K562 (cell line): ENCODE measurements around the gene MYO7A. TPM values are rescaled to one million over a fixed set of nuclear protein-coding genes. Genes with fewer than 3 reads are reported as not detected.
A peak's percentile ranks its signal among the peaks of the same experiment; 100 is the strongest.

Experiments used
- ATAC-seq: fragments of 200-7000 bp; cut with Tn5 transposase; 3 replicates; pipeline ENCODE4 v1.9.1; 2020; ENCODE audit warnings: moderate library complexity
- BruUV-seq: library from RNA; stranded (reverse); fragments of 400-500 nt; replicated peaks from 2 replicates; lab custom pipeline; 2021; lab: Mats Ljungman, UMichigan
- CTCF ChIA-PET: fragments of 300-600 bp; formaldehyde crosslinking; extraction: SDS; loops from one replicate; lab custom pipeline; 2021; ENCODE audit warnings: low intra/inter-chr PET ratio; lab: Yijun Ruan, JAX
- POLR2A ChIA-PET: fragments of 300-600, 350-650 bp; sonication (Branson Sonifier 250); formaldehyde crosslinking; extraction: SDS; loops from one replicate; lab custom pipeline; 2021; ENCODE audit warnings: antibody characterized with exemption, inconsistent platforms; lab: Yijun Ruan, JAX
- DNase-seq, 4 experiments: peaks; one replicate each; pipeline versions ENCODE4 v3.0.0 to v3.0.0-alpha.2; 2011 to 2018; ENCODE audit warnings: low spot score in 3 of 4, mixed read lengths in 3 of 4; ENCODE audit errors: extremely low read depth in 1 of 4
- FAIRE-seq: peaks from 2 replicates; lab custom pipeline; 2011; peaks lifted over from hg19 to GRCh38; lab: Jason Lieb, UNC
- H2AFZ ChIP-seq: 2 replicates; pipeline ENCODE4 v1.6.0; 2011; ENCODE audit warnings: low read depth, low read length, control low read depth, inconsistent platforms
- H3K27ac ChIP-seq: fragments of 200-600 bp; 3 replicates; pipeline ENCODE4 v1.8.0; 2011; ENCODE audit warnings: low read depth, mild to moderate bottlenecking, control low read depth, inconsistent platforms, low read length, moderate library complexity, mixed read lengths; ENCODE audit errors: extremely low read depth
- H3K27me3 ChIP-seq, 2 experiments: fragments of 300-600 bp in 1 of 2; 2 replicates in 1 of 2; 3 replicates in 1 of 2; pipeline versions ENCODE4 v1.6.0 to v1.8.0; 2011; ENCODE audit warnings: inconsistent platforms in 2 of 2, low read length in 2 of 2, mild to moderate bottlenecking in 1 of 2, mixed read lengths in 1 of 2, moderate library complexity in 1 of 2; ENCODE audit not compliant: control insufficient read depth in 2 of 2, insufficient read depth in 2 of 2
- H3K36me3 ChIP-seq: fragments of 300-600 bp; 3 replicates; pipeline ENCODE4 v1.8.0; 2011; ENCODE audit warnings: mild to moderate bottlenecking, low read length, inconsistent platforms; ENCODE audit not compliant: control insufficient read depth, insufficient read depth
- H3K4me1 ChIP-seq, 2 experiments: fragments of 200-600 bp in 1 of 2; replicated peaks in 1 of 2; 2 replicates in 1 of 2; 3 replicates in 1 of 2; pipeline versions ENCODE4 v1.5.1 to v1.8.0; 2011; ENCODE audit warnings: inconsistent platforms in 2 of 2, low read length in 2 of 2, mild to moderate bottlenecking in 1 of 2, mixed read lengths in 1 of 2, moderate library complexity in 1 of 2; ENCODE audit not compliant: control insufficient read depth in 2 of 2, insufficient read depth in 2 of 2
- H3K4me2 ChIP-seq: 2 replicates; pipeline ENCODE4 v1.6.1; 2011; ENCODE audit warnings: low read length, control low read depth, inconsistent platforms, mixed read lengths; ENCODE audit not compliant: insufficient read depth
- H3K4me3 ChIP-seq: fragments of 200-600 bp; sonication (generic), shearing (Covaris generic); 2 replicates; pipeline ENCODE4 v1.5.1; 2016; ENCODE audit warnings: control low read depth, inconsistent platforms
- H3K79me2 ChIP-seq: fragments of 200-600 bp; 3 replicates; pipeline ENCODE4 v1.8.0; 2011; ENCODE audit warnings: low read length, inconsistent platforms; ENCODE audit not compliant: control insufficient read depth, insufficient read depth
- H3K9ac ChIP-seq, 2 experiments: 2 replicates each; pipeline versions ENCODE4 v1.6.0 to v1.6.1; 2011; ENCODE audit warnings: low read depth in 2 of 2, low read length in 2 of 2, control low read depth in 1 of 2, inconsistent platforms in 1 of 2, mild to moderate bottlenecking in 1 of 2, mixed read lengths in 1 of 2; ENCODE audit not compliant: insufficient read depth in 1 of 2
- H3K9me1 ChIP-seq: one replicate; pipeline ENCODE4 v1.6.0; 2011; ENCODE audit warnings: inconsistent platforms, mild to moderate bottlenecking, low read length, moderate library complexity; ENCODE audit not compliant: control insufficient read depth, insufficient read depth
- H3K9me3 ChIP-seq: replicated peaks from 2 replicates; pipeline ENCODE4 v1.5.1; 2011; ENCODE audit warnings: low read depth, low read length, inconsistent platforms; ENCODE audit not compliant: control insufficient read depth, insufficient read depth
- H4K20me1 ChIP-seq: replicated peaks from 2 replicates; pipeline ENCODE4 v1.6.1; 2011; ENCODE audit warnings: low read length, inconsistent platforms, mixed read lengths; ENCODE audit not compliant: control insufficient read depth, insufficient read depth
- BDP1 ChIP-seq: IDR thresholded peaks from 3 replicates; pipeline ENCODE4 v1.6.1; 2011; ENCODE audit not compliant: insufficient read length, insufficient read depth
- CBFA2T3 ChIP-seq: fragments of 450-650 bp; IDR thresholded peaks from 2 replicates; pipeline ENCODE4 v1.6.1; 2017
- KDM5B ChIP-seq: fragments of 200-600 bp; sonication (generic); IDR thresholded peaks from 2 replicates; pipeline ENCODE4 v1.6.1; 2012; ENCODE audit warnings: low read depth, mild to moderate bottlenecking, moderate library complexity, low read length, control low read depth, inconsistent platforms; ENCODE audit not compliant: insufficient replicate concordance
- KLF10 ChIP-seq: fragments of 250-450 bp; sonication (Bioruptor Pico); IDR thresholded peaks from 2 replicates; pipeline ENCODE4 v1.6.1; 2021; ENCODE audit warnings: matching md5 sums
- PHF8 ChIP-seq: fragments of 200-600 bp; sonication (generic); IDR thresholded peaks from 2 replicates; pipeline ENCODE4 v1.6.1; 2012; ENCODE audit warnings: mixed run types, mild to moderate bottlenecking, inconsistent platforms, low read length, moderate library complexity, borderline replicate concordance
- RCOR1 ChIP-seq, 2 experiments: IDR thresholded peaks; 2 replicates each; pipeline ENCODE4 v1.6.1; 2012; ENCODE audit warnings: low read depth in 2 of 2, low read length in 2 of 2, borderline replicate concordance in 1 of 2, improper control_type of control experiment in 1 of 2
- ZC3H4 ChIP-seq: sonication (generic); formaldehyde crosslinking; IDR thresholded peaks from 2 replicates; pipeline ENCODE4 v1.9.0; 2021; ENCODE audit warnings: missing genetic modification reagents, borderline replicate concordance
- ZNF212 ChIP-seq: fragments of 450-650 bp; formaldehyde crosslinking; IDR thresholded peaks from 2 replicates; pipeline ENCODE4 v1.4.0; 2020; ENCODE audit warnings: mild to moderate bottlenecking
- ZNF274 ChIP-seq: IDR thresholded peaks from 2 replicates; pipeline ENCODE4 v1.6.1; 2011; ENCODE audit warnings: low read depth, mild to moderate bottlenecking, low read length, moderate library complexity, borderline replicate concordance
- ZNF408 ChIP-seq: fragments of 250-450 bp; sonication (Bioruptor Pico); IDR thresholded peaks from 2 replicates; pipeline ENCODE4 v1.4.0; 2020; ENCODE audit warnings: low read depth, mild to moderate bottlenecking, moderate library complexity
- WGBS: fragments of 100-300 bp; shearing (Covaris generic); methylation state at CpG from one replicate; pipeline ENCODE4 v1.1.6; 2016; ENCODE audit warnings: low coverage, mixed read lengths; ENCODE audit not compliant: insufficient coverage; ENCODE audit errors: missing lambda C conversion rate; 5-methylcytosine and 5-hydroxymethylcytosine counted together
- in situ Hi-C: fragments of 300-500 bp; cut with MboI; formaldehyde crosslinking; loops from 4 replicates; pipeline ENCODE4 v1.15.0; 2018; ENCODE audit warnings: inconsistent platforms, mixed read lengths
- intact Hi-C: fragments of 100-400 bp; cut with micrococcal nuclease; formaldehyde crosslinking; loops from 2 replicates; pipeline ENCODE4 v1.14.2; 2022
- polyA plus RNA-seq, 8 experiments: library from polyadenylated mRNA; depleted of rRNA in 4 of 8; stranded (reverse) in 5 of 8; unstranded in 3 of 8; fragments of >200 nt; fragmentation: Nextera tagmentation in 2 of 8; fragmentation: Illumina TruSeq in 1 of 8; extraction: Ambion mirVana in 2 of 8; extraction: Trizol in 1 of 8; gene quantifications; 2 replicates each; pipeline versions ENCODE4 v1.2.1 to v1.2.3, GENCODE V29; 2011 to 2014; ENCODE audit warnings: inconsistent platforms in 1 of 8, missing spikeins in 1 of 8
- total RNA-seq, 7 experiments: library from RNA; depleted of rRNA in 6 of 7; stranded (reverse); fragments of >200 nt in 6 of 7; fragmentation: Illumina TruSeq in 2 of 7; extraction: Trizol in 2 of 7; gene quantifications; 2 replicates each; pipeline versions ENCODE4 v1.2.1 to v1.2.3, GENCODE V29; 2011 to 2021; ENCODE audit warnings: low replicate concordance in 1 of 7
- TF ChIP-seq, protein P1 (sequence below): sonication (generic); formaldehyde crosslinking; IDR thresholded peaks from 2 replicates; pipeline ENCODE4 v1.8.0; 2023; ENCODE audit warnings: missing genetic modification reagents, mild to moderate bottlenecking, borderline replicate concordance
- TF ChIP-seq, protein P2 (sequence below): fragments of 450-650 bp; IDR thresholded peaks from one replicate; pipeline ENCODE4 v1.6.1; 2018; ENCODE audit warnings: mild to moderate bottlenecking, moderate library complexity; ENCODE audit not compliant: partially characterized antibody

MYO7A gene
- total and polyA plus RNA-seq, 9 of the 15 experiments (the other 6 are each of a cell fraction or from before 2014, with no cell fraction given), result 0.01 to 0.11 (median 0.07) TPM; not detected in 1

DNA sequence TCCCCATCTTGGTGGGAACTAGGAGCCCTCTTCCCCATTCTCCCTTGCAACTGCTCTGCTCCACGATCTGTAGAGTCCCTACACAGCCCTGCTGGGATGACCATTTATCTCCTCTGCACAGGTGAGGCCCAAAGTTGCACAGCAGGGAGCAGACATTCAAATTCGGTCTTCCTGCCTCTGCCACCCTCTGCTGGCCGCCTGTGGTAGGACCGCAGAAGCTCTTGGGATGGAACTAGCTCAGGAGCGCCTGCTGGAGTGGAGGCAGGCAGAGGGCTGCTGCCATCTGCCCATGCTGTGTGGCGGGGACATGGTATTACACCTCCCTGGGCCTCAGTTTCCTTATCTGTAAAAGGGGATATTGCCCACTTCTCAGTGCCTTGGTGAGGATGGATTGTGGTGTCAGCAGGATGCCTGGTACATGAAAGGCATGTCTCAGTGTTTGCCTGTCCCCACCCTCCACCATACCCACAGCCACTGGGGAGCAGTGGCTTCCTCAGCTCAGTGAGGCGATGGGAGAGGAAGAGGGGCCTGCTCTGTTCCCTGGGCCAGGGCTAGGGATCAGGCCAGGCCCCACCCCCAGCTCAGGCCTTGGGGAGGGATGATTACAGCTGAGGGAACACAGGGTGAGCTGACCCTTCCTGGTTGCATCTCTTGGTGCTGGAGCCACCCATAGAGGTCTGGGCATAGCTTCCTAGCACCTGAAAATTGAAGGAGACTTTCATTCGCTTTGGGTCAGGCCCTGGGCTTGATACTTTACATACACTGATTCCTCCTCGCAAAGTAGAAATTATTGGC is 36.7 kb upstream of the MYO7A start:
- Histone ChIP-seq H3K9ac (no peak overlapping the region), H3K4me3 (no peak overlapping the region), H3K4me1 (peaks cover 0 to 20% of the 10 kb centered on the region in 2 experiments; a peak in 3 of 5 replicates), H3K79me2 (no peaks in the 10 kb centered on the region), H4K20me1 (peaks cover 7% of the 10 kb centered on the region; the same call in 1 of the 2 replicates), H3K36me3 (no peaks in the 10 kb centered on the region), H2AFZ (no peak overlapping the region), H3K4me2 (no peak overlapping the region), H3K9me3 (no peaks in the 10 kb centered on the region), H3K9me1 (no peaks in the 10 kb centered on the region), H3K27me3 (peaks cover 0 to 30% of the 10 kb centered on the region in 2 experiments; a peak in 3 of 5 replicates), H3K27ac (no peak overlapping the region)
- ATAC-seq (peak; percentile 95), FAIRE-seq (peak; percentile 98), DNase-seq (peak; percentile 82 to 87 (median 85))
- WGBS, result 6% methylated on average over 9 of the region's 9 CpGs
- POLR2A ChIA-PET, result interaction anchor here (0.6 to 1.2 kb wide), 4 partner anchors 9 to 1689 kb away, joined by 3 to 4 read pairs (median 3); no protein-coding TSS in a partner anchor
- intact Hi-C loops (loop anchor here (1.0 to 5.0 kb wide), 3 partner anchors 19 to 359 kb away; no protein-coding TSS in a partner anchor), in situ Hi-C loops (loop anchor here (5.0 kb wide), 1 partner anchor 44 kb away; no protein-coding TSS in a partner anchor)
- no TSS peak for BruUV-seq
- CTCF ChIA-PET, result interaction anchor here (0.7 to 3.9 kb wide), 4 partner anchors 36 to 357 kb away, joined by 3 to 50 read pairs (median 6); no protein-coding TSS in a partner anchor
- TF ChIP-seq ZC3H4 (CRISPR knock-in tag), result no peak
- no peak for TF ChIP-seq PHF8
- no peak for TF ChIP-seq ZNF408
- TF ChIP-seq KDM5B, result no peak
- TF ChIP-seq RCOR1 (IDR thresholded peaks at IDR 0.05; ENCODE audit: borderline replicate concordance in 1 of 2, low read depth in 2 of 2, low read length in 2 of 2), result peak; percentile 41 to 49; a peak in 2 of 4 replicates
- no peak for TF ChIP-seq KLF10 (CRISPR knock-in tag)
- no peak for TF ChIP-seq ZNF274
- peak; percentile 41 for TF ChIP-seq CBFA2T3
- no peak for TF ChIP-seq ZNF212 (CRISPR knock-in tag)
- TF ChIP-seq, protein P1, sequence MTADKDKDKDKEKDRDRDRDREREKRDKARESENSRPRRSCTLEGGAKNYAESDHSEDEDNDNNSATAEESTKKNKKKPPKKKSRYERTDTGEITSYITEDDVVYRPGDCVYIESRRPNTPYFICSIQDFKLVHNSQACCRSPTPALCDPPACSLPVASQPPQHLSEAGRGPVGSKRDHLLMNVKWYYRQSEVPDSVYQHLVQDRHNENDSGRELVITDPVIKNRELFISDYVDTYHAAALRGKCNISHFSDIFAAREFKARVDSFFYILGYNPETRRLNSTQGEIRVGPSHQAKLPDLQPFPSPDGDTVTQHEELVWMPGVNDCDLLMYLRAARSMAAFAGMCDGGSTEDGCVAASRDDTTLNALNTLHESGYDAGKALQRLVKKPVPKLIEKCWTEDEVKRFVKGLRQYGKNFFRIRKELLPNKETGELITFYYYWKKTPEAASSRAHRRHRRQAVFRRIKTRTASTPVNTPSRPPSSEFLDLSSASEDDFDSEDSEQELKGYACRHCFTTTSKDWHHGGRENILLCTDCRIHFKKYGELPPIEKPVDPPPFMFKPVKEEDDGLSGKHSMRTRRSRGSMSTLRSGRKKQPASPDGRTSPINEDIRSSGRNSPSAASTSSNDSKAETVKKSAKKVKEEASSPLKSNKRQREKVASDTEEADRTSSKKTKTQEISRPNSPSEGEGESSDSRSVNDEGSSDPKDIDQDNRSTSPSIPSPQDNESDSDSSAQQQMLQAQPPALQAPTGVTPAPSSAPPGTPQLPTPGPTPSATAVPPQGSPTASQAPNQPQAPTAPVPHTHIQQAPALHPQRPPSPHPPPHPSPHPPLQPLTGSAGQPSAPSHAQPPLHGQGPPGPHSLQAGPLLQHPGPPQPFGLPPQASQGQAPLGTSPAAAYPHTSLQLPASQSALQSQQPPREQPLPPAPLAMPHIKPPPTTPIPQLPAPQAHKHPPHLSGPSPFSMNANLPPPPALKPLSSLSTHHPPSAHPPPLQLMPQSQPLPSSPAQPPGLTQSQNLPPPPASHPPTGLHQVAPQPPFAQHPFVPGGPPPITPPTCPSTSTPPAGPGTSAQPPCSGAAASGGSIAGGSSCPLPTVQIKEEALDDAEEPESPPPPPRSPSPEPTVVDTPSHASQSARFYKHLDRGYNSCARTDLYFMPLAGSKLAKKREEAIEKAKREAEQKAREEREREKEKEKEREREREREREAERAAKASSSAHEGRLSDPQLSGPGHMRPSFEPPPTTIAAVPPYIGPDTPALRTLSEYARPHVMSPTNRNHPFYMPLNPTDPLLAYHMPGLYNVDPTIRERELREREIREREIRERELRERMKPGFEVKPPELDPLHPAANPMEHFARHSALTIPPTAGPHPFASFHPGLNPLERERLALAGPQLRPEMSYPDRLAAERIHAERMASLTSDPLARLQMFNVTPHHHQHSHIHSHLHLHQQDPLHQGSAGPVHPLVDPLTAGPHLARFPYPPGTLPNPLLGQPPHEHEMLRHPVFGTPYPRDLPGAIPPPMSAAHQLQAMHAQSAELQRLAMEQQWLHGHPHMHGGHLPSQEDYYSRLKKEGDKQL (CRISPR knock-in tag), result no peak
- TF ChIP-seq BDP1, result no peak
- TF ChIP-seq, protein P2, sequence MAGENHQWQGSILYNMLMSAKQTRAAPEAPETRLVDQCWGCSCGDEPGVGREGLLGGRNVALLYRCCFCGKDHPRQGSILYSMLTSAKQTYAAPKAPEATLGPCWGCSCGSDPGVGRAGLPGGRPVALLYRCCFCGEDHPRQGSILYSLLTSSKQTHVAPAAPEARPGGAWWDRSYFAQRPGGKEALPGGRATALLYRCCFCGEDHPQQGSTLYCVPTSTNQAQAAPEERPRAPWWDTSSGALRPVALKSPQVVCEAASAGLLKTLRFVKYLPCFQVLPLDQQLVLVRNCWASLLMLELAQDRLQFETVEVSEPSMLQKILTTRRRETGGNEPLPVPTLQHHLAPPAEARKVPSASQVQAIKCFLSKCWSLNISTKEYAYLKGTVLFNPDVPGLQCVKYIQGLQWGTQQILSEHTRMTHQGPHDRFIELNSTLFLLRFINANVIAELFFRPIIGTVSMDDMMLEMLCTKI, result no peak
